Right lung (tissue), 5 donors: ENCODE results near the gene PDSS2. TPM values are rescaled to one million over a fixed set of nuclear protein-coding genes. Genes with fewer than 3 reads are reported as not detected.

Experiments
- polyA plus RNA-seq, 5 donors: library from polyadenylated mRNA; unstranded; fragments of 120-200 nt; gene quantifications; one replicate each; pipeline versions ENCODE4 v1.2.1 to v1.2.3, GENCODE V29; 2013; ENCODE audit warnings: inconsistent platforms in 1 of 5, low replicate concordance in 1 of 5; ENCODE audit not compliant: insufficient read length in 5 of 5, insufficient read depth in 1 of 5

The PDSS2 gene
- polyA plus RNA-seq, 5 donors: 13.6 to 17.7 (median 15.5) TPM

Other genes with a start within 250 kb of the PDSS2 start
- 1 to 10 TPM; 6.7 to 9.2 (median 7.5) TPM for gene SOBP, start 30.6 kb upstream of the PDSS2 start, polyA plus RNA-seq